ENCODE results near the gene CREBZF.
"Not testable (repeated sequence)": the region's sequence is repeated elsewhere in the genome, so short reads cannot be mapped to it uniquely, and the experiment has no call there.

The CREBZF gene

GRCh38 chr11:85670949-85671663 is 6.2 kb upstream of the CREBZF start:
- DNase-seq, result not testable (repeated sequence)

GRCh38 chr11:85668157-85668556 is 3.2 kb upstream of the CREBZF start:
- DNase-seq, result no peak

GRCh38 chr11:85666687-85667086 is 1.8 kb upstream of the CREBZF start:
- no peak for DNase-seq

- no peak for DNase-seq
Measured at GRCh38 chr11:85665733-85666132, 804 bp upstream of the CREBZF start.

GRCh38 chr11:85663753-85664614 is 945 bp downstream of the CREBZF start:
- peak; percentile 91 for DNase-seq

- DNase-seq, result peak; percentile 17
Measured at GRCh38 chr11:85663080-85663752, 1.7 kb downstream of the CREBZF start.

- no peak for DNase-seq
Measured at GRCh38 chr11:85661972-85662664, 2.8 kb downstream of the CREBZF start.

GRCh38 chr11:85658180-85658579 is 6.7 kb downstream of the CREBZF start:
- no peak for DNase-seq

- no peak for DNase-seq
Measured at GRCh38 chr11:85656777-85657176, 8.2 kb downstream of the CREBZF start.

- DNase-seq, result not testable (repeated sequence)
Measured at GRCh38 chr11:85654343-85654742, 10.6 kb downstream of the CREBZF start.

GRCh38 chr11:85652786-85653447 is 12.0 kb downstream of the CREBZF start:
- DNase-seq, result no peak

GRCh38 chr11:85651118-85651517 is 13.8 kb downstream of the CREBZF start:
- DNase-seq, result no peak

GRCh38 chr11:85647604-85648299 is 17.2 kb downstream of the CREBZF start, which contains the start of gene TMEM126A:
Gene TMEM126A, plus strand, starts transcription at chr11:85647967. Its CDS starts 2,289 bp downstream, at chr11:85650256.
- peak; percentile 95 for DNase-seq

GRCh38 chr11:85647078-85647477 is 17.9 kb downstream of the CREBZF start:
- no peak for DNase-seq

GRCh38 chr11:85643191-85643614 is 21.7 kb downstream of the CREBZF start:
- DNase-seq, result no peak

GRCh38 chr11:85634747-85635146 is 30.2 kb downstream of the CREBZF start:
- DNase-seq, result no peak

- peak; percentile 21 for DNase-seq
Measured at GRCh38 chr11:85628771-85629341, 36.1 kb downstream of the CREBZF start.

GRCh38 chr11:85627998-85628770 is 36.7 kb downstream of the CREBZF start, which contains the start of gene TMEM126B:
Gene TMEM126B, plus strand, starts transcription at chr11:85628593. Its CDS starts 15 bp downstream, at chr11:85628608.
- DNase-seq, result peak; percentile 98

GRCh38 chr11:85627332-85627997 is 37.5 kb downstream of the CREBZF start, which contains the start of gene DLG2:
Gene DLG2, minus strand, starts transcription at chr11:85627344.
- DNase-seq, result peak; percentile 14
